Measurements from ENCODE around the gene ACP6.
A peak's percentile ranks its signal among the peaks of the same experiment; 100 is the strongest.

Gene ACP6

GRCh38 chr1:147648933-147649332 lies 21.4 kb downstream of the ACP6 start:
- DNase-seq, result no peak

DNA sequence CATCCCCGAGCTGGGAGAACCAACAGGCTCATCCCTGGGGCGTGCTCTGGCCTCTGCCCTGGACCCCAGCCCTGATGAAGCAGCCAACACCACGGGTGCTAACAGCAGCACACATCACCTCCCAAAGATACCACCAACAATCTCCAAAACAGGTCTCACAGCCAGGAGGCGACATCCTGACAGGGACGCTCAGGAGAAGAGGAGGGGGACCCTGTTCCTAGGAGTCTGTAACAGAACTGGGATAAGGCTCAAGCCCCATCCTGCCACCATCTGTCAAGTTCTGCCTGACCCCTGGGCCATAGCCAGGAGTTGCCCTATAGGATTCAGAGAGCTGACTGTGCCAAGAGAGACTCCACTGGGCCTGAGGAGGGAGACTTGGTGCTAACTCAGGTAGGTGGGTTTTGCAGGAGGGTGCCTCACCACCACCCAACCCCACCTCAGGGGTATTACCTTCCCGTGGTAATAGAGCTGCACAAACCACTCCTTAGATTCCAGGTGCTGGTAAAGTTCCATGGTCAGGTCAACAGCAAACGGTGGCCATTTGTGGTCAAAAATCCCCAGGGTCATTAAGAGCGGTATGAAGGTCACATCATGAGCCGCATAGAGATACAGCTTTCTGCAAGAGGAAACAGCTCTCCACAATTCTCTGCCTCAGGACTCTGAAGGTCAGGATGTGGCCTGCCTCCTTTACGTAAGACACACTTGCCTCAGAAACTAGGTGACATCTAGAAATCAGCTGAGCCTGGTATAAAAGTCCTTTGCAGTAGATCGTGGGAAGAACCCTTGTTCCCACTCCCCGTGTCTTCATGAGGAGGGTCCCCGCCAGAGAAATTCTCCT lies 22.3 kb downstream of the ACP6 start:
- DNase-seq, result no peak

DNA sequence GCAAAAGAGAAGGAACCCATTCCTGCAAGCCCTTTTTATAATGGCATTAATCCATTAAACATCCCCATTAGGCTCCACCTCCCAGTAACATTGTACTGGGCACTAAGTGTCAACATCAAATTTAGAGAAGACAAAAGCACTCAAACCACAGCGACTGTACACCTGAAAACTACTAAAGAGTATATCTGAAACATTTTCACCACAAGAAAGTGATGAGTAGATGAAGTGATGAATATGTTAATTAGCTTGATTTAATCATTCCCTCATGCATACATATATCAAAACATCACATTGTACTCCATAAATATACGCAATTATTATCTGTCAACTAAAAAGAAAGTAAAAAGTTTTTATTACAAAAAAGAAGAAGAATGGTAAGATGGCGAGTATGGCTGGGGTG lies 26.4 kb downstream of the ACP6 start:
- no peak for DNase-seq

- peak; percentile 41 for DNase-seq
Observed at GRCh38 chr1:147641695-147642592, 28.4 kb downstream of the ACP6 start.

- no peak for DNase-seq
Observed at GRCh38 chr1:147641291-147641690, 29.0 kb downstream of the ACP6 start.

GRCh38 chr1:147640553-147641165 lies 29.7 kb downstream of the ACP6 start:
- DNase-seq, result peak; percentile 6

DNA sequence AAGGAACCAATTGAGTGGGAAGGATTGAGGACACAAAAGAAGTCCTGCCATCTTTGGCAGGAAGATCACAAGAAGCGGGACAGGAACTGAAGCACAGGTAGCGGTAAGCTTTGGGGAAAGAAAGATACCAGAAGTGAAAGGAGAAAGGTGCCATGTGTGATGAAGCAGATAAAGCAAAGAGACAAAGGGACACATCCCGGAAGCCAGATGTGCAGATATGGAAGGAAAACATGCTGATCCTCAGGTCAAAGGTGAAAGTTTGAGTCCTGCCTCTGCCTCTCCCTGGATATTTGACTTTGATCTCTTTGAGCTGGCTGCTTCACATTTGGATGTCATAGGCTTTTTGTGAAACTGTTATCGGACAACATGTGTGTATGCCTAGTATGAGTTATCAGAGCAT lies 34.0 kb downstream of the ACP6 start:
- DNase-seq, result no peak

GRCh38 chr1:147635342-147635741 lies 35.0 kb downstream of the ACP6 start:
- DNase-seq, result no peak

DNA sequence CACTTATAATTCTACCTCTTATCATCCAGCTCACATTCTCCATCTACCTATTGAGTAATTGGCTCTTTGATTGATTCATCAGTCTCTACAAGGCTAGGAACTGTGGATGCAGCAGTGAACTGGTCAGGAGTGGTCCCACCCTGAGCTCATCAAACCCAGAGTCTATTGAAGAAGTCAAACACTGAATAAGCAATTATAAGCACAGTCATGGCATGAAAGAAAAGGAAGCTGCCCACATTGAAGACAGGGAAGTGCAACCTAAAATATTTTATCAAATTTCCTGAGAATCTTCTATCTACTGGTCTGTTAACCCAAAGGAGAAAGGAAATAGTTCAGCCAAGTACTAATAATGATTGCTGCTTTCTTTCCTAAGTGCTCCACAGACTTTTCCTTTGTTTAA lies 35.7 kb downstream of the ACP6 start:
- no peak for DNase-seq

- DNase-seq, result no peak
Observed at GRCh38 chr1:147633759-147634158, 36.6 kb downstream of the ACP6 start.

DNA sequence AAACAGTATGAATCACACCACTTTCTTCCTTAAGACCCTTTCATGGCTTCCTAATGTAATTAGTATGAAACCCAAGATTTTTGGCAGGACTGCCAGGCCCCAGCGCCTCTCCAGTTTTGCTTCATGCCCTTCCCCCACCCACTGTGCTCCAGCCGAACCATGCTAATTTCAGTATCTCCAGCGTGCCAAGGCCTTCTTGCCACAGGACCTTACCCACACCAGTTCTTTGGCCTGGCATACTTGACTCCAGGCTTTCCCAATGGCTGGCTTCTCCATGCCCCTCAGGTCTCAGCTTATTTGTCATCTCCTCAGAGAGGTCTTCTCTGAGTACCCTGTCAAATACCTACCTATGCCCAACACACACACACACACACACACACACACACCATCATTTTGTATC lies 38.5 kb downstream of the ACP6 start:
- no peak for DNase-seq

- DNase-seq, result no peak
Observed at GRCh38 chr1:147630447-147630846, 39.9 kb downstream of the ACP6 start.

DNA sequence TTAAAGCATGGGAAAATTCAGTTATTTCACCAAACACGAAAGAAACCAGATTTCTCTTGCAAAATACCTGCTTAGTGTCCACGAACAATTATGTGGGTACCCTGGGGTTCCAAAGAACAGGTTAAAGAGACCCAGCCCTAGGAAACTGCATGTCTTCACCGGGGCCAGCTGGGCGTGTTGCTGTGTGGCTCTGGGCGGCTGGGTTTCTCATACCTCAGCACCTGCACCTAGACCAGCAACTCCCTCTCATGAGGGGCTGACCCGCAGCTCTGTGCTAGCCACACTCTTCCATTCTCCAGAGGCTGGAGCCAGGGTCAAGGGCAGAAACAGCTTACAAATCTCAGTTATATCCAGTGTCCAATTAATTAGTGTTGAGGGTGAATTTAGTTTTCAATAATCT lies 40.3 kb downstream of the ACP6 start:
- no peak for DNase-seq

DNA sequence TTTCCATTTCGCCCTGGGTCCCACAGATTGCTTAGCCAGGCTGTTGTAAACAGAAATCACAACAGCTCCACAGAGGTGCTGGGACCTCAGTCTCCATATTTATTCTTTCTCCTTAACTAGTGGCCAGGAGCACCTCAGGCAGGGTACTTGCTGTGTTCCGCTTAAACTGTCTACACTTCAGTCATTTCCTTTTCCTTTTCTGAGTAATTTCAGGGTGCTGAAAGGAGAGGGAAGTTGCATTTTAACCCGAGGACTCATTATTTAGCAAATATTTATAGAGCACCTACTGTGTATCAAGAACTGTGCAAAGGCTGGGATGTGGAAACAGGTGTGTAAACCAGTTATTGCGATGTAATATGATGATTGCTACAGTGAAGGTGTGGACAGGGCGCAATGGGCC lies 41.9 kb downstream of the ACP6 start:
- DNase-seq, result no peak

DNA sequence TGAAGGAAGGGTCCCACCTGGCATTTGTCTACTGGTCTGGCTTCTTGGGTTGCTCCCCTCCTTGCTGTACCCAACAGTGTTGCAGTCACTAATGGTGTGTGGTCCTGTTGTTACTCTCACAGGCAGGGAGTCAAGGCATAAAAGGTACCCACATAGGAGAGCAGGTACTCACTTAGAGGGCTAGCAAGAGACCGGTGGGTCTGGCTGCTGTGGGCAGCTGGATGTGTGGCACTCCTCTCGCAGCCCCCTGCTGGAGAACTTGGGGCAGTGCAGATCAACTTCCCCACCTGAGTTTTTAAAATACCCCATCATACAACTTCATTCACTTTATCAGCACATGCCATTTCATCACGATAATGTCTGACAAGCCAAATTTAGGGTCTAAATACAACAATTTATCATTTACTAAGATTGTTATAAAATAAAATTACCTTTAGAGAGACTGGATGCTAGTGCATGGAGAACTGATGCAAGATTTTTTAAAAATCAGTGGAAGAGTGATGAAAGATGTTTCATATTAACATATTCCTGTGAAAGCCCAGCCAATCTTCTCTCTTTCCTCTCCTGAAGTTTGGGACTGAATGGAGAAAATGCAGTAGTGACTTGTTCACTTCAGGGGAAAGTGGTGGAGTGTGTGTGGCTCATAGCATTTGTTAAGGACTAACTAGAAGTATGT lies 42.8 kb downstream of the ACP6 start:
- peak; percentile 30 for DNase-seq

DNA sequence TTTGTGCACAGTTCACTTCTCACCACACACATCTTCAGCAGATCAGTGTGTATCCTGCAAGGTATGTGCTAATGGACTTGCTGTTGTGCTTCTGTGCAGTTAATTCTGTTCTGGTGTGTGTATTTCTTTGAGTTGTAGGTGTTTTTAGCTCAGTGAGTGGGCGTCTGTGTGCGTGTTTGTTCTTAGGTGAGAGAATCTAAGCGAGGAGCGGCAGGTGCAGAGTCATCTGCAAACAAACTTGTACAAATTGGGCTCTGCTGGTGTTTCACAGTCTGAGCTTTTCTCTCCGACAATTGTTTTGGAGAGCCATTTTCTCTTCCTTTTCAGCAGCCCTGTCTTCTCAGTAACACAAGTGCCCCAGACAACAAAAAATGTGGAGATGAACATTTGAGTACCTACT lies 43.6 kb downstream of the ACP6 start:
- DNase-seq, result no peak

DNA sequence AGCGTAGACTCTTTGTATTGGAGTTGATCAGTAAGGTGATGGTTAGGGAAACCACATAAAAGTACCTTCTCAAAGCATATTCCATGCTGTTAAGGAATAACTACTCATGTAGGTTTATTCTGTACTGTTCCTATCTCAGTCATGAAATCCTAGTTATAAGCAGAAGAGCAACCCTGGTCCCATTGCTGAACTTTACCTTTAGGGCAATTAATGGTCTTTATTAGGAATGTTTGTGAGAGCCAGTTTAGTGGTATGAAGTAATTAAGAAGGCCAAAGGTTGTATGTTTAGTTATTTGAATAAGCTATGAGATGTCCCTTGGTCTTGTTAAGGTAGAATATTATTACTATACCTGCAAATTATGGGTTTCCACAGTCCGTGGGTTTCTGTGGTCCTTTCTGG lies 44.0 kb downstream of the ACP6 start:
- no peak for DNase-seq

DNA sequence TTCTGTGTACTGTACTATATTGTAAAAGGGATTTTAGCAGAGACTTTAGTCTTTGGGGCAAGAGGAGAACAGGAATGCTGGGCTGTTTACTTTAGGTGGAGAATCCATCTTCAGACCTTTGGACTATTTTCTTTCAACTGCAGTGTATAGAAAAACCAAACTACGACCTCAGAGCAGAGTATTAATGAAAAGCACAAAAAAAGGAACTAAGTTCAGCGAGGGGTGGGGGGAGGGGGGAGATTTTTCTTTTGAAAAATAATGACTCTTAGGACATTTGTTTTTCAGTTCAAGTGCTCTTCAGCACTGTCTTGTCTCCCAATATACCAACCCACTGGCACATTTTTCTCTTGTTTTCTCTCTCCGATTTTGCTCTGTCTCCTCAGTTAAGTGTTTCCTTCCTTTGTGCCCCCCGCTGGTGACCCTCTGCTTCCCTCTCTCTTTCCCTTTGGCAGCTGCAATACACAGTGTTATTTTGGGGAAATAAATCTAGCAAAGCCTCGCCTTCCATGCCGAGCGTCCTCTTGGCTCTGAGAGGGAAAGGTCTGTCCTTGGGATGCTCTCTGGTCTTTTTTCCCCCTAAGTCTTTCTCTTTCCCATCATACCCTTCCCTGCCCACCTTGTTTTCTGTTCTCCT lies 44.8 kb downstream of the ACP6 start:
- no peak for DNase-seq

DNA sequence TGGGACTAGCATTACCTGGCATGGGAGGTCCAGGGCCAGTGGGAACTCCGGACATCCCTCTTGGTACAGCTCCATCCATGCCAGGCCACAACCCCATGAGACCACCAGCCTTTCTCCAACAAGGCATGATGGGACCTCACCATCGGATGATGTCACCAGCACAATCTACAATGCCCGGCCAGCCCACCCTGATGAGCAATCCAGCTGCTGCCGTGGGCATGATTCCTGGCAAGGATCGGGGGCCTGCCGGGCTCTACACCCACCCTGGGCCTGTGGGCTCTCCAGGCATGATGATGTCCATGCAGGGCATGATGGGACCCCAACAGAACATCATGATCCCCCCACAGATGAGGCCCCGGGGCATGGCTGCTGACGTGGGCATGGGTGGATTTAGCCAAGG lies 45.8 kb downstream of the ACP6 start:
- DNase-seq, result no peak

GRCh38 chr1:147624011-147624410 lies 46.3 kb downstream of the ACP6 start:
- DNase-seq, result no peak

DNA sequence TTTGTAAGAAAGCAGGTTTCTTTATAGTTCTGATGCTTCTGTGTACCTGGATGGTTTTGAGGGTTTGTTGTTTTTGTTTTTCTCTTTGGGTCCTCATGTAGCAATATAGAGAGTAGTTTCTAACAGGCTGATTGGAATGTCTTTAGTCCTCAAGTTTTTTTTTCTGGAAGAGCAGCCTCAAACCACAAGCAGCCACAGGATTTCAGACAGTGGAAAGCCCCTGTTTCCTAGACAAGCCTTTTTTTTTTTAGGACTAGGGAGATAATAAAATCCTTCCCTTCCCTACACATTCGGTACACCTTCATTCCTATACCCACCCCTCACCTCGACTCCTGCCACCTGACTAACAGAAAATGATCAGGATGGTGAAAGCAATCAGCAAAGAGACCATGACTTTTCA lies 47.6 kb downstream of the ACP6 start:
- DNase-seq, result no peak

DNA sequence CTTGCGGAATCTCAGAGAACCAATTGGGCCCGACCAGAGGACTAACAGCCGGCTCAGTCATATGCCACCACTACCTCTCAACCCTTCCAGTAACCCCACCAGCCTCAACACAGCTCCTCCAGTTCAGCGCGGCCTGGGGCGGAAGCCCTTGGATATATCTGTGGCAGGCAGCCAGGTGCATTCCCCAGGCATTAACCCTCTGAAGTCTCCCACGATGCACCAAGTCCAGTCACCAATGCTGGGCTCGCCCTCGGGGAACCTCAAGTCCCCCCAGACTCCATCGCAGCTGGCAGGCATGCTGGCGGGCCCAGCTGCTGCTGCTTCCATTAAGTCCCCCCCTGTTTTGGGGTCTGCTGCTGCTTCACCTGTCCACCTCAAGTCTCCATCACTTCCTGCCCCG lies 49.8 kb downstream of the ACP6 start:
- no peak for DNase-seq

DNA sequence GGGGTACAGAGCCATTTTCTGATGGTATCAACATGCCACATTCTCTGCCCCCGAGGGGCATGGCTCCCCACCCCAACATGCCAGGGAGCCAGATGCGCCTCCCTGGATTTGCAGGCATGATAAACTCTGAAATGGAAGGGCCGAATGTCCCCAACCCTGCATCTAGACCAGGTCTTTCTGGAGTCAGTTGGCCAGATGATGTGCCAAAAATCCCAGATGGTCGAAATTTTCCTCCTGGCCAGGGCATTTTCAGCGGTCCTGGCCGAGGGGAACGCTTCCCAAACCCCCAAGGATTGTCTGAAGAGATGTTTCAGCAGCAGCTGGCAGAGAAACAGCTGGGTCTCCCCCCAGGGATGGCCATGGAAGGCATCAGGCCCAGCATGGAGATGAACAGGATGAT lies 50.6 kb downstream of the ACP6 start:
- no peak for DNase-seq
